ENCODE measurements around the gene SEPHS1. TPM values are rescaled to one million over a fixed set of nuclear protein-coding genes. Genes with fewer than 3 reads are reported as not detected.

The SEPHS1 gene, protein sequence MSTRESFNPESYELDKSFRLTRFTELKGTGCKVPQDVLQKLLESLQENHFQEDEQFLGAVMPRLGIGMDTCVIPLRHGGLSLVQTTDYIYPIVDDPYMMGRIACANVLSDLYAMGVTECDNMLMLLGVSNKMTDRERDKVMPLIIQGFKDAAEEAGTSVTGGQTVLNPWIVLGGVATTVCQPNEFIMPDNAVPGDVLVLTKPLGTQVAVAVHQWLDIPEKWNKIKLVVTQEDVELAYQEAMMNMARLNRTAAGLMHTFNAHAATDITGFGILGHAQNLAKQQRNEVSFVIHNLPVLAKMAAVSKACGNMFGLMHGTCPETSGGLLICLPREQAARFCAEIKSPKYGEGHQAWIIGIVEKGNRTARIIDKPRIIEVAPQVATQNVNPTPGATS
- total RNA-seq, result 10 to 100 TPM; 25.4 to 32.1 (median 29.3) TPM
- long read RNA-seq, partial matches to known transcripts, result 1 of 4 reads
- long read RNA-seq, other reads (novel, unspliced or antisense), result 0 of 4 reads

DNA sequence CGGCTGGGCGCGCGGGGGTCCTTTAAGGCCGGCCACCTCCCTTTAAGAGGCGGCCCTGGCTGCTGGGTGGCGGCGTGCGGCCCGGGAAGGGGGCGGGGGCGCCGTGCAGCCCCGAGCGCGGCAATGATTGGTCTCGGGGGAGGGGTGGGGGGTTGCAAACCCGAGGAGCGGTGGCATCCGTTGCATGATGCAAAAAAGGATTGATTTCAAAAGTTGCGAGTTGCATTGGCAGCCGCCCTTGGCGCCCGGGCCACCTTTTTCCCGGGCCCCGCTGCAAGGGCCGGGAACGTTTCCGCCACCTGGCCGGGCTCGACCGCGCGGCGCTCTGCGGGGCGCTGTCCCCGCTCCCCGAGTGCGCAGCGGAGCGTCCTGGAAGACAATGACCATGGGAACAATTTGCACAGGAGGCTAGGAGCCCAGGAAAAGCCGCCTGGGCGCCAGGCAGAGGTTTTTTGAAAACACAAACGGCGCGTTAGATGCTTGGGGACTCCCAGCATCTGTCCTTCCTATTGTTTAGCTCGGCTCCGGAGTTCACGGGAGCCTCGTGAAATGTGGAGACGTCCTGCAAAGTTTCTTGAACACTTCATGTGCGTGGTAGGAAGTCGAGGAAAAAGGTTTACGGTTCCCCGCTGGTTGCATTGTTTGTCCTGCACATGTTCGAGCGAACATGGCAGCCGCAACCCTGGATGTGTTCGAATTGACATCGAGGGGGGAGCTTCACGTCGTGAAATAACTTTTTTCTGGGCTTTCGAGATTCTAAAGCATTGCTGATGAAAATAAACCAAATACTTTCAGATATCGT, at the start of gene SEPHS1:
Gene SEPHS1, minus strand, starts transcription at position 78 of the 802 bp plus-strand sequence. CDS start 3,343 bp downstream, outside the sequence.
- intact Hi-C loops (cut with DNase I), result no loop called here
- WGBS (ENCODE audit: insufficient coverage, low coverage, low lambda C conversion rate, missing lambda C conversion rate), result 0% methylated on average over 20 of the region's 65 CpGs
- Histone ChIP-seq H3K27ac (peak within 1 kb of the TSS; percentile 88 to 95 (median 95)), H3K4me3 (peak within 1 kb of the TSS; percentile 76 to 85 (median 83)), H3K36me3 (no peaks in the 10 kb centered on the region), H3K9me3 (no peaks in the 10 kb centered on the region), H3K4me1 (peaks cover 0 to 19% (median 3%) of the 10 kb centered on the region in 4 donors), H3K27me3 (no peaks in the 10 kb centered on the region)
- DNase-seq, result peak; percentile 82 to 94 (median 91)
- ATAC-seq, result peak; percentile 70 to 89 (median 86)
- peak; percentile 55 for TF ChIP-seq POLR2A (IDR thresholded peaks at IDR 0.05)
- TF ChIP-seq, protein P1, sequence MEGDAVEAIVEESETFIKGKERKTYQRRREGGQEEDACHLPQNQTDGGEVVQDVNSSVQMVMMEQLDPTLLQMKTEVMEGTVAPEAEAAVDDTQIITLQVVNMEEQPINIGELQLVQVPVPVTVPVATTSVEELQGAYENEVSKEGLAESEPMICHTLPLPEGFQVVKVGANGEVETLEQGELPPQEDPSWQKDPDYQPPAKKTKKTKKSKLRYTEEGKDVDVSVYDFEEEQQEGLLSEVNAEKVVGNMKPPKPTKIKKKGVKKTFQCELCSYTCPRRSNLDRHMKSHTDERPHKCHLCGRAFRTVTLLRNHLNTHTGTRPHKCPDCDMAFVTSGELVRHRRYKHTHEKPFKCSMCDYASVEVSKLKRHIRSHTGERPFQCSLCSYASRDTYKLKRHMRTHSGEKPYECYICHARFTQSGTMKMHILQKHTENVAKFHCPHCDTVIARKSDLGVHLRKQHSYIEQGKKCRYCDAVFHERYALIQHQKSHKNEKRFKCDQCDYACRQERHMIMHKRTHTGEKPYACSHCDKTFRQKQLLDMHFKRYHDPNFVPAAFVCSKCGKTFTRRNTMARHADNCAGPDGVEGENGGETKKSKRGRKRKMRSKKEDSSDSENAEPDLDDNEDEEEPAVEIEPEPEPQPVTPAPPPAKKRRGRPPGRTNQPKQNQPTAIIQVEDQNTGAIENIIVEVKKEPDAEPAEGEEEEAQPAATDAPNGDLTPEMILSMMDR (IDR thresholded peaks at IDR 0.05), result peak in 1 of 4 donors; percentile 18

DNA sequence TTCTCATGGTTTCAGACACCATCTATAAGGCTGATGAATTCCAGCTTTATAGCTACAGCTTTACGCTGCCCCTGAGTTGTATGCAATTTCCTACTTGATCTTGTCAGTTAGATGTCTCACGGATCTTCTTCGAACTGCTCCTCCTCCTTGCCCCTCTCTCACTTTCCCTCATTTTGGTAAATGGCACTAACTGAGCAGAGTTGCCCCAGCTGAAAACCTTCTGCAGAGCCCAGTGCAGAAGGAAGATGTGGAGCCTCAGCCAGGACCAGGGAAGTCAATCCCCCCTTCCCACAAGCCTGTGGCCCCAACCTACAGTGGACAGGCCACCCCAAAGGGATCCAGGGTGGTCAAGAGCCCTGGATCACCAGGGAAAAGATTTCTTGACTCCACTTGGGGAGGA, 49.0 kb upstream of the SEPHS1 start:
- ATAC-seq (no peak), DNase-seq (no peak)
- WGBS (ENCODE audit: insufficient coverage, low coverage, low lambda C conversion rate, missing lambda C conversion rate), result 88% methylated on average over 2 of the region's 3 CpGs
- H3K9me3 ChIP-seq, result no peaks in the 10 kb centered on the region
- H3K4me1 ChIP-seq, result no peaks in the 10 kb centered on the region
- H3K36me3 ChIP-seq, result no peaks in the 10 kb centered on the region
- H3K27me3 ChIP-seq, result no peaks in the 10 kb centered on the region
- no peak overlapping the region for H3K4me3 ChIP-seq
- TF ChIP-seq POLR2A (IDR thresholded peaks at IDR 0.05), result no peak
- TF ChIP-seq, protein P1 (IDR thresholded peaks at IDR 0.05), result no peak
- intact Hi-C loops (cut with DNase I), result no loop called here
- no peak overlapping the region for H3K27ac ChIP-seq

DNA sequence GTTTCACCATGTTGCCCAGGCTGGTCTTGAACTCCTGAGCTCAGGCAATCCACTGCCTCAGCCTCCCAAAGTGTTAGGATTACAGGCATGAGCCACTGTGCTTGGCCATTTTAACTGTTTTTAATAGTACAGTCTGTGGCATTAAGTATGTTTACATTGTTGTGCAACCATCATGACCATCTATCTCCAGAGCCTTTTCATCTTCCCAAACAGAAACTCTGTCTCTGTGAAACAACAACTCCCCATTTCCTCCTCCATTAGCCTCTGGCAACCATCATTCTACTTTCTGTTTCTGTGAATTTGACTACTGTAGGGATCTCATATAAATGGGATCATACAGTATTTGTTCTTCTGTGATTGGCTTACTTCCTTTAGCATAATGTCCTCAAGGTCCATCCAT, 48.3 kb upstream of the SEPHS1 start:
- TF ChIP-seq, protein P1 (IDR thresholded peaks at IDR 0.05), result no peak
- TF ChIP-seq POLR2A (IDR thresholded peaks at IDR 0.05), result no peak
- H3K9me3 ChIP-seq, result no peaks in the 10 kb centered on the region
- no peaks in the 10 kb centered on the region for H3K4me1 ChIP-seq
- no peak overlapping the region for H3K4me3 ChIP-seq
- intact Hi-C loops (cut with DNase I), result no loop called here
- H3K36me3 ChIP-seq, result no peaks in the 10 kb centered on the region
- H3K27me3 ChIP-seq, result no peaks in the 10 kb centered on the region
- DNase-seq, result no peak
- H3K27ac ChIP-seq, result no peak overlapping the region
- no peak for ATAC-seq

DNA sequence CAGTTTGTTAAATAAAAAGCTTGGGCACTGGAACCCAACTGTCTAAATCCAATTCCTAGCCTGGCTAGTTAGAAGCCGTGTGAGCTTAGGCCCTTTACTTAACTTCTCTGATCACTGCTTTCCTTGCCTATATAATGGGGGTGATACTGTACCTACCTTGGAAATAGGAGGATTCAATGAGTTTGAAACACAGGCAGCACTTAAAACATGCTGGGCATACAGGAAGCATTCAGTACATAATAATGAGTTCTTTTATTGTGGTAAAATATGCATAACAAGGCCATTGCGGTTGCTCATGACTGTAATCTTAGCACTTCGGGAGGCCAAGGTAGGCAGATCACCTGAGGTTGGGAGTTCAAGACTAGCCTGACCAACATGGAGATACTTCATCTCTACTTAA, 47.4 kb upstream of the SEPHS1 start:
- ATAC-seq, result no peak
- Histone ChIP-seq H3K27ac (no peak overlapping the region), H3K4me3 (no peak overlapping the region), H3K4me1 (no peaks in the 10 kb centered on the region), H3K9me3 (no peaks in the 10 kb centered on the region), H3K27me3 (no peaks in the 10 kb centered on the region), H3K36me3 (no peaks in the 10 kb centered on the region)
- TF ChIP-seq, protein P1 (IDR thresholded peaks at IDR 0.05), result no peak
- no peak for TF ChIP-seq POLR2A (IDR thresholded peaks at IDR 0.05)
- 55% methylated on average over 2 of the region's 3 CpGs for WGBS (ENCODE audit: insufficient coverage, low coverage, low lambda C conversion rate, missing lambda C conversion rate)
- intact Hi-C loops (cut with DNase I), result no loop called here
- DNase-seq, result no peak

Measured in right lobe of liver (tissue), 6 donors.